HL-60/S4 (cell line): ENCODE results near the gene KIF1B.

Experiments used
- in situ Hi-C: fragments of 300-500 bp; cut with MboI; formaldehyde crosslinking; loops from 2 replicates; pipeline ENCODE4 v1.14.3; 2022; ENCODE audit warnings: low sequenced_read_pairs

The KIF1B gene

DNA sequence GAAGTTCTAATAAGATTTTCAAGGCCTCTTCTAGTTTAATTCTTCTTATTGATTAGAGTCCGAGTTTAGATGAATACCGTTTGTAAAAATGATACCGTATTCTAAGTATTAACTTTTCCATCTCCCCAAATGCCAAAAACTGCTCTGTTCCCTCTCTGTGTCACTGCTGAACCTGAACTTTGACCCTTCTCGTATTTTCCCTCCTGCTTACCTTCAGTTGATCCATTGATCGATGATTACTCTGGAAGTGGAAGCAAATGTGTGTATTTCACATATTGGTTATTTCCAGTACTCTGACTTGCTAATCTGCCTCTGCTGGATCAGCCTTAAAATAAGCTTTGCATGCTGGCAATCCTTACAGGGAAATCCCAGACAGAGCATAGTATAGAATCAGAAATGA is 68.5 kb downstream of the KIF1B start:
- in situ Hi-C loops: no loop called here

DNA sequence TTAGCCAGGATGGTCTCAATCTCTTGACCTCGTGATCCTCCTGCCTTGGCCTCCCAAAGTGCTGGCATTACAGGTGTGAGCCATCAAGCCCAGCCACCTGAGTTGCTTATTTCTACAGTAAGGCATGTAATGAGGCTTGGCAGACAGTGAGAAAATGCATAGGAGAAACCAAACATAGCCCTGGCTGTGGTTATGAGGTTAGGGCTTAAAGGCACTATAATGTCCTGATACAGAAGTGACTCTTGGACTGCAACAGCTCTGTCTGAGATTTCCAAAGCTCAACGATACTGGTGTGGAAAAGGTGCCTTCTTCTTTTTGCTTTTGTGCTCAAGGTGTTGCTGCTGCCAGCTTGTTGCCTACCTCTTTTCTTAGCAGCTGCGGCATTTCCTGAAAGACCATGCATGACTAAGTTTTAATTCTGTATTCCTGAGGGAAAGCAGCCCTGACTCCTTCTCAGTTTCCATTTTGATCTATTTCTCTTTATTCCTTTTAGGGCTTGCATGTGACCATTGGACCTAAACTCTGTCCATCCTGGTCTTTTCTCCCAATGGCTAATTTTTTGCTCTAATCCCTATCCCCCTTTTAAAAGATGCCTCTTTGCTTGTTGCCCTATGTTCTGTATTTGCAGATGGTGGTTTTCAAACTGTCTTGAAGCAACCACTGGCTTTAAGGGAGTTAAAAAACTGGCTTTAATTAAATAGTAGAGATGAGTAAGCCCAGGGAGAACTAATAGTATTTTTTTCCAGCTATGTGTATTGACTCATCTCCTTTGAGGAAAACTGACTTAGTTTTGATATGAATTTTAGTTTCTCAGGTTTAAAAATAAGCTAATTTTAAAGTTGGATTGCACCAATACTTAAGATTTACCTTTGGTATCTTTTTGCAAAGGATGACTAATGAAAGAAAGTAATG is 70.3 kb downstream of the KIF1B start:
- in situ Hi-C loops: no loop called here

DNA sequence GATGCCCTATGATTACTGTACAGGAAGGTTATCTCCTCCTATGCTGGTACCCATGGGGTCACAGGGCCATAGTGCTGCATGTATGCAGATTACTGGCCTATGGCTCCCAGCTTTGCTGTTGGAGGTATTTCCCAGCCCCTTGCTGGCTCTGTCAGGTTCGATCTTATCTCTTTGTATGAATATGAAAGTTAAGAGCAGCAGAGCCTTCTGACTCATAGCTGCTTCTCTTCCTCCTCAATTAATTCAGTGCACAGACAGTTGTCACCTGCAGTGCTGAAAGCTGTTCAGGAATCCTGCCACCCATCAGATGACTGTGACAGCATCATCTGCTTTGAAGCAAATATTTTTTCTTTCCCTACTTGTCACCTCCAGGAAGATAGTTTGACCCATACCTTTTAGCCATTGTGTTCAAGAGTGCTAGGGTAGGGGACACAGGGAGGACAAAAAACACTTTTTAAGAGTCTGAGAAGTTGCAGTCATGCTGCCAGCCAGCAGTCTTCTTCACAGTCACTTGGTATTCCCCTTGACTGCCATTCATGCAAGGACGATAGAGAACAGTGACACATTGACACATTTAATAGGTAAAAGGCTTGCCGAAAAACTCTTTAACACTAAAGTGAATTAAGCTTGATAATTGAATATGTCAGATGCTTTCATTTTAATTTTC is 73.1 kb downstream of the KIF1B start:
- in situ Hi-C loops: no loop called here

DNA sequence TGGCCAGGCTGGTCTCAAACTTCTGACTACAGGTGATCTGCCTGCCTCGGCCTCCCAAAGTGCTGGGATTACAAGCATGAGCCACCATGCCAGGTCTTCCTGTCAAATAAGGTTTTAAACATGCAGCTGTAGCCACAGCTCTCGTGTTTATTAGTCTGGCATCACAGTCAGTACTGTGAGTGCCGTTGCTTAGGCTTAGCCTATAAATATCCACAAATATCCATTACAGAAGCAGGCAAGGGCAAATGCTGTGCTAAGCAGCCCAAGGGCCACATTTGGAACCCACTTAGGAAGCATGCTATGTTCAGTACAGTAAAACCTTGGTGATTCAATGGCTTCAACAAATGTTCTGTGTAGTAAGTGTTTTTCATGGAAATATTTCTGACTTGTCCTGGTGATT is 75.9 kb downstream of the KIF1B start:
- in situ Hi-C loops: no loop called here

DNA sequence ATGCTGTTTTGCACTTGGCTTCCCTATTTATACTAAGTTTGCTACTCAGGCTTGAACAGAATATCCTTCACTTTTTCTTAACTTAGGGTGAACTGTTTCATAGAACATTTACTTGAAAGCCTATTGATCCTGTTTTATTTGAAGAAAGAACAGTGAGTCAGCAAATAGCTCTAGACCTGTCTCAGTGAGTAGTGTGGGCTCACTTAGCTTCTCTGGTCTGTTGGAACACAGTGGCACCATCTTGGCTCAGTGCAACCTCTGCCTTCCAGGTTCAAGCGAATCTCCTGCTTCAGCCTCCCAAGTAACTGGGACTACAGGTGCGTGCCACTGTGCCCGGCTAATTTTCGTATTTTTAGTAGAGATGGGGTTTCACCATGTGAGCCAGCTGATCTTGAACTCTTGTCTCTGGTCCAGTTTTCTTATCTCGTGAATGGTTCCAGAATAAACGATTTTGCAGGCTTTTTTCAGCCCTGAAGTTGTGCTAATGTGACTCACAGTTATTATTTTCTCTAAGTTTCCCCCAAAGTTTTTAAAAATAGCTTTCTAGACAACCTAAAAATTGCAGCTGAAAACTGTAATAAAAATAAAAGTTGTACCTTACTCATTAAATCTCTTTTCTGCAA is 76.8 kb downstream of the KIF1B start:
- in situ Hi-C loops: no loop called here

DNA sequence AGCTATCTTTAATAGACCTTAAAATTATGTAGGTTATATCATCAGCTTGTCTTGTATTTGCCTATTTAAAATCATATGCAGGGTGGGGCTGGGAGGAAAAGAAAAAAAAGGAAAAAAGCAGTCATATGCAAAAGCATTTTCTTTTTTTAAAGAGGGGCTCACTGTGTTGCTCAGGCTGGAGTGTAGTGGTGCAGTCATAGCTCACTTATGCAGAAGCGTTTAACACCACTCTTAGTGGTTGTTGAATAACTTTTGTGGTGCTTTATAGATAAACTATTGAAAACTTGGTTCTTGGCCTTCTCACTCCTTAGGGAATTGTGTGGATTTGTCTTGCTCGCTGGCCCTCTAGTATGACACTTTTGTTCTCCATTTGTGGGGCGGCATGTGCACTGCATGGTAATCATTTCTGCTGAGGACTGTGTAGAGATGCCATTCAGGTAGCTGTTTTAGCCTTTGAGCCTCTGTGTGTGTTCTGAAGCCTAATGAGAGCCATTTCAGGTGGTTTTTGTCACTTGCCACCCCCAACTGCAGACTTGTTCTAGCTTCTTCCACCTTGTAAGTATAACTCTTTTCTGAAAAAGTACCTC is 77.8 kb downstream of the KIF1B start:
- in situ Hi-C loops: no loop called here

DNA sequence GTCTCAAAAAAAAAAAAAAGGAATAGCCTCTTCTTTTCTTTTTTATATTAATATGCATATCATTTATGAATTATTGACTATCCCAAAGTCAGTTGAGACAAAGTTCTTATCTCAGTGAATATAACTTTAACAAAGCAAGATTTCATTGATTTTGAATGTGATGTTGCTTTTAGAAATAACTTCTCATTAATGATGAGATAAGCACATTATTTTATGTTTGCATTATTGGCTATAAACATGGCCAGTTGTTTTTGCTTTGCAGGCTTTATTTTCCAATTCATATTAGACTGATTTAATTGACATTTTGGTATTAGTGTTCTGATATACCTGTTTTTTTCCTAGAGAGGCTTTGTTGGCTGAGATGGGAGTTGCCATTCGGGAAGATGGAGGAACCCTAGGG is 81.3 kb downstream of the KIF1B start:
- in situ Hi-C loops: no loop called here

DNA sequence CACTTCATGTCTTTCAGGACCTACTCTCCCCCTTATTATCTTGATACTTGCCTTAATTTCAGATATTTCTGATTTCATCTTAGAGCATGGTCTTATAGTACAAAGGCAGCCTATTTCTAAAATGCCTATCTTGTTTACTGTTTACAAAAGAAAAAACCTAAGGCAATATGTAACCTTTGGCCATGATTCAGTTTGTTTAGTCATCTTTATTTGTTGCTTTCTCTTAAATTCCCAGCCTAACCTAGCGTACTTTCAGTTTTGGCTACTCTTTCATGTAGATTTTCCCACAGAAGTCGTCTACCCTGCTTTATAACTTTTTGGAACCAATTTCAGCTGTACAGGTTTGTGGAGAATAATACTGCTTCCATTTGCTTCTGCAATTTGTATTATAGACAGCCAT is 81.8 kb downstream of the KIF1B start:
- in situ Hi-C loops: no loop called here

DNA sequence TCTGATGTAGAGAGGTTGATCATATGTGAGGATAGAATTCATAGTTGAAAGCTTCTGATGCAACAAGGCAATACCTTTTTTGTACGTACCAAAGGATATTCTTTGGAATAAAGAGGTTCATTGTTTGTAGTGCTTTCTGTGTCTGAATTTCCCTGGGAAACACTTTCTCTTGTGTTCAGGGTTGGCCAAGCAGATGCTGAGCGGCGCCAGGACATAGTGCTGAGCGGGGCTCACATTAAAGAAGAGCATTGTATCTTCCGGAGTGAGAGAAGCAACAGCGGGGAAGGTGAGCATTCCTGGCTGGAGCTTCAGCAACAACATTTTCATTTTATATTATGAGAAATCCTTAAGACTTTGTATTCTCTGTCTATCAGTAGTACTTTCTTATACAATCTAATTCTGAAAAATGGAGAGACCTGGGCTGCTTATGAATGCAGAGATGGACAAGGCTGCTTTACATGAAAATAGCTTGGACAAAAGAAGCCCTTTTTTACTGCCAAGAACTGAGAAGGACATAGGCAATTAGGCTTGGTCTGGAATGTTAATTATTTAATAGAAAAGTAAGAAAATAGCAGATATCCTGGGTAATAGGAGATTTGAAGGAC is 85.2 kb downstream of the KIF1B start:
- in situ Hi-C loops: no loop called here

DNA sequence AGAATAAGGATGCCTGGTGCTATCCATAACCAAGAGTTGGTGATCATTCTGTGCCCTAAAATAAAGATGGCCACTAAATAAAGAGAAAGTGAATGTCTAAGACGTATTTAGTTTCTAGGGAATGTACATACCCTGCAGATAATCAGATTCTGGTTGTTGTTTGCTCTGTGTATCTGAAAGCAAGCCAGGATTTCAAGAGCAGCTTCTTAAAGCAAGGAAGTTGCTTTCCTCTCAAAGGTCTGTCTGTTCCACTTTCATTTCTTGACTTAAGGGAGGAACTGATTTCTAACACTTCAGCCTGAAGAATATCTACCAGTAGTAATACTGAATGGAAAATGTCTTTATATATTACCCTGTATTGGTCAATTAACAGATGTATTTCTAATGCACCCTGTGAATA is 88.8 kb downstream of the KIF1B start:
- in situ Hi-C loops: no loop called here

DNA sequence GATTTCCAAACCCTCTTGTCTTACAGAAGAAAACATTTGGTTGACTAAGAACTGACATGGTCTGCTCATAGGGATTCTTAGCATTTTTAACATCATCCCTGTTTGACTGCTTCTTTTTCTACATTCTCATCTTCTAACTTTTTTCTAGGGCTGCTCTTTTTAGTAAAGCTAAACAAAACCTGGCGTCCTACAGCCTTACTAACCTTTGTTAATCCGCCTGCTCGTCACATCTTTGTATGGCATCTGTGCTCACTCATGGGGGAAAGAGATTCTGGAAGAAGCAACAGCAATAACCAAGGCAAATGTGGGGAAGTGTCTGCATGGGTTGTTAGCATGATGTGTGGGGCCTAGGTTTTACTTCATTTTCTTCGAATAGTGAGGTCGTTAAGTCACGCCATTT is 92.0 kb downstream of the KIF1B start:
- in situ Hi-C loops: no loop called here

DNA sequence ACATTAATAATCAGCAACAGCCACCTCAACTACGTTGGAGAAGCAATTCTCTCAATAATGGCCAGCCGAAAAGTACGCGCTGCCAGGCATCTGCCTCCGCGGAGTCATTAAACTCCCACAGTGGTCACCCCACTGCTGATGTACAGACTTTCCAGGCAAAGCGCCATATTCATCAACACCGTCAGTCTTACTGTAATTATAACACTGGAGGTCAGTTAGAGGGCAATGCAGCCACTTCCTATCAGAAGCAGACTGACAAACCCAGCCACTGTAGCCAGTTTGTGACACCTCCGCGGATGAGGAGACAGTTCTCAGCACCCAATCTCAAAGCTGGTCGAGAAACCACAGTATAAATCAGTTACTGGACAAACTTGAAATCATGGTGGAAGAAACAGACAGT is 93.9 kb downstream of the KIF1B start:
- in situ Hi-C loops: no loop called here

DNA sequence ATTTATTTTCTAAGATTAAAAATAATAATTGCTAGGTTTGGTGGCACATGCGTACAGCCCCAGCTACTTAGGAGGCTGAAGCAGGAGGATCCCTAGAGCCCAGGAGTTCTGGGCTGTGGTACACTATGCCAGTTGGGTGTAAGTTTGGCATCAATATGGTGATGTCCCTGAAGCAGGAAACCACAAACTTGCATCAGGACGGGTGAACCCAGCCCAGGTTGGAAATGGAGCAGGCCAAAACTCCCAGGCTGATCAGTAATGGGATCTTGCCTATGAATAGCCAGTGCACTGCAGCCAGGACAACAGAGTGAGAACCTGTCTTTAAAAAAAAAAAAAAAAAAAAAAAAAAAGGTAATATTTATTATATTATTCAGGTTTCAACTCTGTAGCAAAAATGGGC is 96.1 kb downstream of the KIF1B start:
- in situ Hi-C loops: no loop called here

DNA sequence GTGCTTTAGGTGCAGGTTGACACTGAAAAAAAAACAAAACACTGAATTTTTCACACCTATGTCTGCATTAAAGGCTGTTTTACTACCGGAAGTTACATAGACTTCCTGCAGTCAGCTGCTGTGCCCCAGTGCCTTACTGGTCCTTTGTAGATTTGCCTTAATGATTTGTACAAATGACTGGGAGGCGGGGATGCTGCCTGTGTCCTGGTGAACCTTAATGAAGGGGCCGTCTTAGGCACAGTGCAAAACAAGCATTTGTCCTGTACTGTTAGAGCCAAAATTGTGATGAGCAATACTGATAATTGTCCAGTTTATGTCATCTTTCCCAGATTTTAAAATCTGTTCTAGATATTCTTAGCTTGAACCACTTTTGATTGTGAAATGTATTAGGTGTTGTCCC is 97.6 kb downstream of the KIF1B start:
- in situ Hi-C loops: no loop called here

DNA sequence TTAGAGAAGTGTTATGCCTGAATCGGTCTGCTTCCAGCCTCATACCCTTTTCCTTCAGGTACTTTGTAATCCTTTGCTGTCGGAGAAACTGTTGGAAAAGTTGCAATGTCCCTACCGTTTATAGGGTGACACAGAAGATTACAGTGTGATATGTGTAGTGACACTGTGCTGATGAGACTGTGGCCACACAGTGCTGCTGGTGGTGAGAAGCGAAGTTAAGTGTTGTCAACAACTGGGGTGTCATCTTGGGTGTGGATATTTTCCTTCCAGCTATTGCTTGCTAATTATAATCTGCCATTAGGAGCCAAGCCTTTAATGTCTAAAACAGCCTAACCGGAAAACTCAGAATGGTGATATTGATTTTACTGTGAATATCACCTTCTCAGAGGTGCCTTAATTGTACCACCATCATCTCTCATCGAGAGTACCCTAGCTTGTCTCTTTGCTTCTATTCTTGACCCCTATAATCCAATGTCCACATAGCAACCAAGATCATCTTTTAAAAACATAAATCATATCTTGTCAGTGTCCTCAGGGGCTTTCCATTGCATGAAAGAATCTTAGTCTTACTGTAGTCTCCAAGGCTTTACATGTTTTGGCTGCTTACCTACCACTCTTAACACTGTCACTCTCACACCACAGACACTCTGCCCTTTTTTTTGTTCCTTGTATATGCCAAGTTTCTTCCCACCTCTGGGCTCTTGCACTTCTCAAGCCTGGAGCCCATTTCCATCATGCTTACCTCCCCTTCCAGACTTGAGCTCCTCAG is 99.1 kb downstream of the KIF1B start:
- in situ Hi-C loops: no loop called here

DNA sequence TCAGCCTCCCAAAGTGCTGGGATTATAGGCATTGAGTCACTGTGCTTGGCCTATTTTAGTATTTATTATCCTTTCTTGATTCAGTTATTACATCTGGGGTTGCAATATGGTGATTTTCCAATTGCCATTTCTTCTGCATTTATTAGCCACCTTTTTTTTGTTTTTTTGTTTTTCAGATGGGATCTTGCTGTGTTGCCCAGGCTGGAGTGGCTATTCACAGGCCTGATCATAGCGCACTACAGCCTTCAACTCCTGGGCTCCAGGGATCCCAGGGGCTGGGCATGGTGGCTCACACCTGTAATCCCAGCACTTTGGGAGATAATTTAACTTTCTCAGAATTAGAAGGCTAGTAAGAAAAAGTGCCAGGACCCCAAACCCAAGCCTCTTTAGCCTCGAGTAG is 106.4 kb downstream of the KIF1B start:
- in situ Hi-C loops: no loop called here

DNA sequence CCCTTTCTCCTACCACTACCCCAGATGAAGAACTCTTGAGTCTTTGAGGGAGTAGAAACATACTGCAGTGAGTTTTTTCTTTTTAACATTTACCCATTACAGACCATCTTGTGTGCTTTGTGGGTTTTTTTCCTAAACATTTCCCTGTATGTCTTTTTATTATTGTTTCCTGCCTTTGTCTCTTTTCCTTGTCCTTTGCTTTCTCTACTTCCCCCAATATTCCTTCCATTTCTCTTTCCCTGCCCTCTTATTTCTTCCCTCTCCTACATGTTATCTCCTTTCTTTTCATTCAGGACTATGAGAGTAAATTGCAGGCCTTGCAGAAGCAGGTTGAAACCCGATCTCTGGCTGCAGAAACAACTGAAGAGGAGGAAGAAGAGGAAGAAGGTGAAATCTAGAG is 109.4 kb downstream of the KIF1B start:
- in situ Hi-C loops: no loop called here

DNA sequence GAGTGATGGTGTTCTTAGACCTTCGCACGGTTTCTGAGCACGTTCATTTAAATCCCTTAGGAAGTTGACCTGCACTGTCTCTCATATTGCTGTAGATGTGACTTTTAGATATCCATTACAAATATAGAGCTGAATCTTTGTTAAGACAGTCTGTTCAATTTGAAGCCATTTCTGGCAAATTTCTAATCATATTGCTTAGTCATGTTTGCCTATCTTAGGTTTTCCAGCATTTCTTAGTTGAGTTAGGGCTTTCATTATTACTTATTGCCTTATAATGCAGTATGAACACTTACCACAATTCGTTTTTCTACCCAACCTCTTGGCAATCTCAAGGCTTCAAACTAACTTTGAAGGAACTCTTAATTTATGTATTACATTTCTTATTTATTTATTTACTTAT is 110.0 kb downstream of the KIF1B start:
- in situ Hi-C loops: no loop called here

DNA sequence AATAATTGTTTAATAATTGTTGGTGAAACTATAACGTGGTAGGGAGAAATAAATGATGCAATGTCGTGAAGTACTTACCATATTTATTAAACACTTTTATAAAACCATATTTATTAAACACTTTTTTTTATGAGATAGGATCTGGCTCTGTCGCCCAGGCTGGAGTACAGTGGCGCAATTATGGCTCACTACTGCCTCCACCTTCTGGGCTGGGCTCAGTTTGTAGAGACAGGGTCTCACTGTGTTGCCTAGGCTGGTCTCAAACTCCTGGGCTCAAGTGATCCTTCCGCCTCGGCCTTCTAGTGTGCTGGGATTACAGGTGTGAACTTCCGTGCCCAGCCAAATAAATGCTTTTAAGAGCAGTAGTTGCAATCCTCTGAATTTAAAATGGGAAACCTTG is 112.5 kb downstream of the KIF1B start:
- in situ Hi-C loops: no loop called here

DNA sequence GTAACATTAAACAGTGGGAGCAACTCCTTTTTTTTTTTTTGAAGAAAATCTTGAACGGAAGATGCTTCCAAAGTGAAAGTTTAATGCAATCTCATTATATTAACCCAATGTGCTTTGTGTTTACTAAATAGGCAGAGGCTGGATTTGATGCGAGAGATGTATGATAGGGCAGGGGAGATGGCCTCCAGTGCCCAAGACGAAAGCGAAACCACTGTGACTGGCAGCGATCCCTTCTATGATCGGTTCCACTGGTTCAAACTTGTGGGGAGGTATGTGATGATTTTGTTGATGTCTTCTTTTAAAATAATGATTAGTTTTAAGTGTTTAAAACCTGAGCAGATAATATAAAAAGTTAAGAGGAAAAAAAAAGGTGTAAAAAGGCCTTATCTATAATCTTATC is 114.3 kb downstream of the KIF1B start:
- in situ Hi-C loops: no loop called here

DNA sequence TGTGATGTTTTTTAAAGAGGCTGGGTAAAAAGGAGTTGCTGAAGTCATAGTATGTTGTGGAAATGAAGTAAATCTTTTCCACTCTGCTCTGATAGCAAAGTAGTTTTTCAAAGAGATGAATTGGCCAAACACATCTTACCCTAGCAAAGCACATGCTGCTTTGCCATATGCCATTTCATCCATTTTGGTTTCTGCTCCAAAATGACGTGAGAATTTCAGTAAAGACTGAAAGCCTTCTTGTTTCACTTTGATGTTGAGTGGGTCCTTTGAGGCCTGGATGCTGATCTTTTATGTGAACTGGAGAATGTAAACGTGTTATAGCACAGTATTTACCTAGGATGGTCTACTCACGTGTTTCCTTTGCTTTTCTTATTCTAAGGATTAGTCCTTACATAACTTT is 115.2 kb downstream of the KIF1B start:
- in situ Hi-C loops: no loop called here
